CD14-positive monocyte (primary cell): ENCODE results near the gene MTR. TPM values are rescaled to one million over a fixed set of nuclear protein-coding genes. Genes with fewer than 3 reads are reported as not detected.

Experiments used
- DNase-seq, 3 donors: peaks; one replicate each; pipeline ENCODE4 v3.0.0-alpha.2; 2011 to 2022
- H2AFZ ChIP-seq: 2 replicates; pipeline ENCODE4 v1.6.0; 2012; ENCODE audit warnings: mild to moderate bottlenecking, low read depth, low read length, inconsistent platforms; ENCODE audit not compliant: insufficient read depth, poor library complexity, severe bottlenecking
- H3K27ac ChIP-seq, 2 donors: 1 replicate in 1 of 2; 2 replicates in 1 of 2; pipeline ENCODE4 v1.5.1; 2012 to 2013; ENCODE audit warnings: low read length in 2 of 2, control low read depth in 1 of 2, inconsistent platforms in 1 of 2, low read depth in 1 of 2, mild to moderate bottlenecking in 1 of 2
- H3K27me3 ChIP-seq, 2 donors: one replicate each; pipeline versions ENCODE4 v1.6.0 to v1.6.1; 2011 to 2013; ENCODE audit warnings: low read length in 2 of 2; ENCODE audit not compliant: control insufficient read depth in 2 of 2, insufficient read depth in 2 of 2
- H3K36me3 ChIP-seq, 2 donors: replicated peaks in 1 of 2; 1 replicate in 1 of 2; 2 replicates in 1 of 2; pipeline versions ENCODE4 v1.5.1 to v1.6.1; 2012 to 2013; ENCODE audit warnings: low read length in 2 of 2, control low read depth in 1 of 2, inconsistent platforms in 1 of 2, mild to moderate bottlenecking in 1 of 2; ENCODE audit not compliant: insufficient read depth in 2 of 2, control insufficient read depth in 1 of 2
- H3K4me1 ChIP-seq, 2 donors: 1 replicate in 1 of 2; 2 replicates in 1 of 2; pipeline versions ENCODE4 v1.5.1 to v1.6.1; 2012 to 2013; ENCODE audit warnings: low read length in 2 of 2, control low read depth in 1 of 2, inconsistent platforms in 1 of 2, mild to moderate bottlenecking in 1 of 2, moderate library complexity in 1 of 2; ENCODE audit not compliant: insufficient read depth in 2 of 2, control insufficient read depth in 1 of 2
- H3K4me2 ChIP-seq: replicated peaks from 2 replicates; pipeline ENCODE3; 2012; ENCODE audit warnings: low read length, moderate library complexity, mild to moderate bottlenecking; ENCODE audit not compliant: poor library complexity, severe bottlenecking; ENCODE audit errors: extremely low read depth
- H3K4me3 ChIP-seq, 3 experiments: fragments of 200-600 bp in 1 of 3; sonication (generic) in 1 of 3; replicated peaks in 1 of 3; 1 replicate in 2 of 3; 2 replicates in 1 of 3; pipeline ENCODE4 v1.5.1; 2011 to 2013; ENCODE audit warnings: low read length in 3 of 3, mild to moderate bottlenecking in 3 of 3, control low read depth in 2 of 3, low read depth in 2 of 3, inconsistent platforms in 1 of 3, moderate library complexity in 1 of 3
- H3K79me2 ChIP-seq: 2 replicates; pipeline ENCODE4 v1.6.0; 2012; ENCODE audit warnings: mild to moderate bottlenecking, control low read depth, inconsistent platforms, low read length, moderate library complexity; ENCODE audit not compliant: insufficient read depth
- H3K9ac ChIP-seq: 2 replicates; pipeline ENCODE4 v1.6.0; 2017; ENCODE audit warnings: low read length, mild to moderate bottlenecking; ENCODE audit not compliant: insufficient read depth, poor library complexity, severe bottlenecking
- H3K9me3 ChIP-seq, 2 donors: replicated peaks in 1 of 2; 1 replicate in 1 of 2; 2 replicates in 1 of 2; pipeline versions ENCODE4 v1.5.1 to v1.6.1; 2012 to 2013; ENCODE audit warnings: low read length in 2 of 2, control low read depth in 1 of 2; ENCODE audit not compliant: control insufficient read depth in 1 of 2, insufficient read depth in 1 of 2
- H4K20me1 ChIP-seq: 2 replicates; pipeline ENCODE4 v1.6.0; 2012; ENCODE audit warnings: mild to moderate bottlenecking, low read length, control low read depth, moderate library complexity; ENCODE audit not compliant: insufficient read depth
- H3K27ac Mint-ChIP-seq, 7 donors: one replicate each; pipeline ENCODE4 v1.8.0; 2020; ENCODE audit warnings: mild to moderate bottlenecking in 7 of 7, mixed read lengths in 7 of 7, moderate library complexity in 6 of 7, inconsistent platforms in 2 of 7
- H3K27me3 Mint-ChIP-seq, 3 donors: one replicate each; pipeline ENCODE4 v1.8.0; 2021 to 2022; ENCODE audit warnings: low read depth in 3 of 3, mild to moderate bottlenecking in 3 of 3, mixed read lengths in 3 of 3, moderate library complexity in 3 of 3, inconsistent platforms in 1 of 3
- H3K36me3 Mint-ChIP-seq, 2 donors: one replicate each; pipeline ENCODE4 v1.8.0; 2020; ENCODE audit warnings: mixed read lengths in 2 of 2, inconsistent platforms in 1 of 2, mild to moderate bottlenecking in 1 of 2
- H3K4me1 Mint-ChIP-seq: one replicate; pipeline ENCODE4 v1.8.0; 2020; ENCODE audit warnings: mild to moderate bottlenecking, mixed read lengths
- H3K4me3 Mint-ChIP-seq, 2 donors: one replicate each; pipeline ENCODE4 v1.8.0; 2020; ENCODE audit warnings: mild to moderate bottlenecking in 2 of 2, mixed read lengths in 2 of 2, moderate library complexity in 1 of 2
- H3K9me3 Mint-ChIP-seq, 7 donors: one replicate each; pipeline ENCODE4 v1.8.0; 2020 to 2022; ENCODE audit warnings: mixed read lengths in 7 of 7, mild to moderate bottlenecking in 6 of 7, moderate library complexity in 6 of 7, inconsistent platforms in 2 of 7
- CTCF ChIP-seq: fragments of 200-600 bp; IDR thresholded peaks from one replicate; pipeline ENCODE4 v1.8.0; 2022; ENCODE audit warnings: antibody characterized with exemption, mild to moderate bottlenecking
- WGBS: methylation state at CpG from one replicate; pipeline ENCODE4 v1.1.5; 2013; ENCODE audit warnings: missing lambda C conversion rate; ENCODE audit not compliant: insufficient coverage; 5-methylcytosine and 5-hydroxymethylcytosine counted together
- intact Hi-C, 2 donors: fragments of 100-400 bp; cut with micrococcal nuclease; formaldehyde crosslinking; loops; one replicate each; pipeline versions ENCODE4 v1.15.0 to v1.15.1; 2023
- polyA plus RNA-seq, 3 donors: library from polyadenylated mRNA; depleted of rRNA in 1 of 3; unstranded in 2 of 3; stranded (reverse) in 1 of 3; fragments of 300-500 nt in 2 of 3; fragments of >200 nt in 1 of 3; fragmentation: Illumina TruSeq in 2 of 3; gene quantifications; 1 replicate in 2 of 3; 2 replicates in 1 of 3; pipeline ENCODE4 v1.2.3, GENCODE V29; 2012 to 2021

Gene MTR
- polyA plus RNA-seq, 3 donors: 3.4 to 5.4 (median 4.7) TPM

GRCh38 chr1:236865818-236866155, 70.7 kb downstream of the MTR start:
- H3K9me3 Mint-ChIP-seq: peaks cover 0 to 2% (median 0%) of the 10 kb centered on the region in 7 donors
- H3K4me1 ChIP-seq: peaks cover 24 to 25% of the 10 kb centered on the region in 2 donors
- no CpG with 5 or more reads among the region's 1 CpG for WGBS
- no peaks in the 10 kb centered on the region for H4K20me1 ChIP-seq
- no peak overlapping the region for H3K4me3 ChIP-seq
- H3K4me3 Mint-ChIP-seq: no peak overlapping the region
- H3K27me3 Mint-ChIP-seq: no peaks in the 10 kb centered on the region
- H3K9ac ChIP-seq: no peak overlapping the region
- peak; percentile 3 to 38 (median 11) for DNase-seq
- no peaks in the 10 kb centered on the region for H3K9me3 ChIP-seq
- no peak overlapping the region for H3K4me2 ChIP-seq
- H3K27ac ChIP-seq: peak overlapping the region in 1 of 2 donors; percentile 46
- H3K36me3 ChIP-seq: peaks cover 22 to 50% of the 10 kb centered on the region in 2 donors
- peaks cover 24% of the 10 kb centered on the region for H3K4me1 Mint-ChIP-seq
- H3K79me2 ChIP-seq: no peaks in the 10 kb centered on the region
- H3K36me3 Mint-ChIP-seq: peaks cover 48 to 58% of the 10 kb centered on the region in 2 donors
- H3K27me3 ChIP-seq: no peaks in the 10 kb centered on the region
- peak overlapping the region in 4 of 7 donors; percentile 31 to 83 (median 50) for H3K27ac Mint-ChIP-seq
- no peak for TF ChIP-seq CTCF
- intact Hi-C loops: loop anchor here in 1 of 2 donors (10.0 kb wide), 1 partner anchor 761 kb away; no protein-coding TSS in a partner anchor
- H2AFZ ChIP-seq: no peak overlapping the region

DNA sequence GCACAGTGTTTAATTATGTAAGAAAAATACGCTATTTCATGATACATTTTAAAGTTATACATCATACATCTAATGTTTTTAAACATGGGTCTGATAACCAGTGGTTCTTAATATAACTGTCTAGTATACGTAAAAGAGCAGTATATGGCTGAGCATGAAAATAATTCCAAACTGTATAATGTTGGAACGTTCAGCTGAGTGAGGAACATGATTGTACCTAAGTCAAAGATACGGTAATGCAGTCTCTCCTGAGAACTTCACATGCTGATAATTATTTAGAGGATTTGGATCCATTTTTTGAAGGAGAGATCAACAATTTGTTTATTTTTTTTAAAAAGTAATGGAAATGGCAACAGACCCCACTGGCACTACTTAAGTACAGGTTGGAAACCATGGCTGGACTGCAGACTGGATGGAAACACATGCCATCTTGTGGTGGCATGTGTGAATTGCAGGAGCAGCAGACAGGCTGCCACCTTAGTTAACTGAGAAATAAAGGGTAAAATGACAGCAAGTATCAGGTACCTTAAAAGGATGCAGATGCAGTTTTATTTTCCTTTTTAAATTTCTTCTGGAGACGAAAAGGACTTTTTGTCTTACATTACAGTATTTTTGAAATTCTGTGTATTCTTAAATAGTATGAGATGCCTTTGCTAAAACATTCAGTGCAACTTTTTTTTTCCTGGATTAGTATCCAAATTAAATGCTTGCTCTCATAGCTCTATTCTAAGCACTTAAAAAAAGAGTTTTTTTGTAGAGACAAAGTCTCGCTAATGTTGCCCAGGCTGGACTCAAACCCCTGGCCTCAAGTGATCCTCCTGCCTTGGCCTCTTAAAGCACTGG, 73.8 kb downstream of the MTR start:
- peak; percentile 50 to 66 (median 63) for DNase-seq
- peaks cover 34% of the 10 kb centered on the region for H3K4me1 Mint-ChIP-seq
- H3K27me3 Mint-ChIP-seq: no peaks in the 10 kb centered on the region
- Histone ChIP-seq H3K4me1 (peaks cover 31 to 34% of the 10 kb centered on the region in 2 donors), H3K9ac (no peak overlapping the region), H3K4me2 (no peak overlapping the region), H3K4me3 (no peak overlapping the region), H3K27ac (peak overlapping the region in 1 of 2 donors; percentile 80), H3K79me2 (no peaks in the 10 kb centered on the region), H2AFZ (no peak overlapping the region), H3K27me3 (no peaks in the 10 kb centered on the region), H3K36me3 (peaks cover 4 to 25% of the 10 kb centered on the region in 2 donors), H4K20me1 (no peaks in the 10 kb centered on the region), H3K9me3 (no peaks in the 10 kb centered on the region)
- H3K36me3 Mint-ChIP-seq: peaks cover 29 to 34% of the 10 kb centered on the region in 2 donors
- H3K27ac Mint-ChIP-seq: peak overlapping the region in 4 of 7 donors; percentile 90 to 96 (median 93)
- intact Hi-C loops: loop anchor here in 1 of 2 donors (10.0 kb wide), 1 partner anchor 764 kb away; no protein-coding TSS in a partner anchor
- TF ChIP-seq CTCF: peak; percentile 99
- no peak overlapping the region for H3K4me3 Mint-ChIP-seq
- peaks cover 0 to 2% (median 0%) of the 10 kb centered on the region in 7 donors for H3K9me3 Mint-ChIP-seq
- 83% methylated on average over 2 of the region's 6 CpGs for WGBS
